ENCODE results near the gene JAKMIP3. TPM values are rescaled to one million over a fixed set of nuclear protein-coding genes. Genes with fewer than 3 reads are reported as not detected.

JAKMIP3 gene
- total RNA-seq, 4 donors from 2014 or later, result 0.42 to 1.9 (median 0.87) TPM

GRCh38 chr10:132058793-132059759 is 6.7 kb upstream of the JAKMIP3 start:
- Histone ChIP-seq H3K27me3 (no peaks in the 10 kb centered on the region), H3K4me1 (no peaks in the 10 kb centered on the region), H3K4me3 (no peak overlapping the region), H3K27ac (no peak overlapping the region), H3K9me3 (no peaks in the 10 kb centered on the region), H3K36me3 (no peaks in the 10 kb centered on the region)
- TF ChIP-seq POLR2A (IDR thresholded peaks at IDR 0.05) (no peak), POLR2AphosphoS5 (IDR thresholded peaks at IDR 0.05) (no peak), CTCF (IDR thresholded peaks at IDR 0.05) (no peak), EP300 (IDR thresholded peaks at IDR 0.05) (no peak)
- 79 to 85% methylated on average over 4 to 14 of the region's 42 CpGs for WGBS, 2 donors (ENCODE audit: low coverage in 1 of 2)
- ATAC-seq, result no peak

DNA sequence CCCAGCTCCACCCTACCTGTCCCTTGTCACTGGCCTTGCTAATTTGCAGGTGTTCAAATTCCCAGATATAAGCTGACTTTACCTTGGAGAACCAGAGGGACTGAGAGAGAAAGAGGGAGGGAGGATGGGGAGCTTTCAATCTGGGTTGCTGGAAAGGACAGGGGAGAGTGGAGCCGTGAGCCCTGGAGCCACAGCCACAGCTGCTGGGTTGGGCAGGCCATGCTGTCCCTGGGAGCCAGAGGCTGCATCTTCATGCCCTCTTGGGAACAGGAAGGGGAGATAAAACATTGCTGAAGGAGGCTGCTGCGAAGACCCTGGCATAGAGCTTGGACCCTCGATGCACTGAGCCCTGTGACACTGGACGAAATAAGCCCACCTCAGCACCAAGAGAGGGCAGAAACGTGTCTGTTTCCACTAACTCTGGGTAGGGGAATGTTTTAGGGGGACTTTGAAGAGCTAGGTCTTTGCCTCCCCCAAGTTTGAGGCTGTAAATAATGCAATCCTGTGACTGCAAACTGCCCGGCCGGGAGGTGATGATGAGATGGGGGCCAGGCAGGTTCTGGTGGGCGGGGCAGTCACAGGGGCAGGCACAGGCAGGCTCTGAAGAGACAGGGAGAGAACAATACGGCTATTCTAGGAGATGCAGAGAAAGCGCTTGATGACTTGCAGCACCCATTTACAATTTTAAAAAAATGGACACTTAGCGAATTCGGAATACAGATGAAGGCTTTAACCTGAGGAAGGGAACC is 5.8 kb upstream of the JAKMIP3 start:
- Histone ChIP-seq H3K4me1 (peaks cover 0 to 3% (median under 1%) of the 10 kb centered on the region in 3 donors), H3K27ac (no peak overlapping the region), H3K36me3 (no peaks in the 10 kb centered on the region), H3K4me3 (no peak overlapping the region), H3K27me3 (no peaks in the 10 kb centered on the region), H3K9me3 (no peaks in the 10 kb centered on the region)
- ATAC-seq, result no peak
- WGBS, 2 donors (ENCODE audit: low coverage in 1 of 2), result 35 to 40% methylated on average over 3 to 10 of the region's 12 CpGs
- TF ChIP-seq POLR2A (IDR thresholded peaks at IDR 0.05) (no peak), EP300 (IDR thresholded peaks at IDR 0.05) (no peak), POLR2AphosphoS5 (IDR thresholded peaks at IDR 0.05) (no peak), CTCF (IDR thresholded peaks at IDR 0.05) (no peak)

DNA sequence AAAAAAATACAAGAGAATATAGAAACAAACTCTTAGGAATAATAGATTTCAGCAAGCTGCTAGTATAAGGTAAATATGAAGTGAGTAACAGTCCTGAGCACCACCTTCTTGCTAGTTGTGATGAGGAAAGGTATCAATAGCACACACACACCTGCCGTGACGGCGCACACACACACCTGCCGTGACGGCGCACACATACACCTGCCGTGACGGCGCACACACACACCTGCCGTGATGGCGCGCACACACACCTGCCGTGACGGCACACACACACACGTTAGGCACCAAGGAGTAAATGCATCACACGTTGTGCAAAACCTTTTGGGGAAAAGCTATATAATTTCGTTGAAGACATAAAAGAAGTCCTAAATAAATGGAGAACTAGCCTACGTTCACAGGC is 4.7 kb upstream of the JAKMIP3 start:
- WGBS, 2 donors (ENCODE audit: low coverage in 1 of 2), result 88 to 92% methylated on average over 15 to 18 of the region's 18 CpGs
- TF ChIP-seq POLR2A (IDR thresholded peaks at IDR 0.05) (no peak), CTCF (IDR thresholded peaks at IDR 0.05) (no peak), POLR2AphosphoS5 (IDR thresholded peaks at IDR 0.05) (no peak), EP300 (IDR thresholded peaks at IDR 0.05) (no peak)
- ATAC-seq, result no peak
- Histone ChIP-seq H3K9me3 (no peaks in the 10 kb centered on the region), H3K4me1 (peaks cover 0 to 10% (median 8%) of the 10 kb centered on the region in 3 donors), H3K27ac (no peak overlapping the region), H3K4me3 (no peak overlapping the region), H3K27me3 (no peaks in the 10 kb centered on the region), H3K36me3 (no peaks in the 10 kb centered on the region)

- TF ChIP-seq POLR2A (IDR thresholded peaks at IDR 0.05), result no peak
- no peak for TF ChIP-seq EP300 (IDR thresholded peaks at IDR 0.05)
- TF ChIP-seq CTCF (IDR thresholded peaks at IDR 0.05), result no peak
- TF ChIP-seq POLR2AphosphoS5 (IDR thresholded peaks at IDR 0.05), result no peak
- H3K27ac ChIP-seq, result no peak overlapping the region
- H3K9me3 ChIP-seq, result no peaks in the 10 kb centered on the region
- peaks cover 0 to 14% (median 10%) of the 10 kb centered on the region in 3 donors for H3K4me1 ChIP-seq
- no peaks in the 10 kb centered on the region for H3K27me3 ChIP-seq
- 82 to 90% methylated on average over 6 of the region's 6 CpGs for WGBS, 2 donors (ENCODE audit: low coverage in 1 of 2)
- no peak for ATAC-seq
- H3K4me3 ChIP-seq, result no peak overlapping the region
- H3K36me3 ChIP-seq, result no peaks in the 10 kb centered on the region
Measured at GRCh38 chr10:132061465-132061864, 4.3 kb upstream of the JAKMIP3 start.
